K562 (cell line): ENCODE data around the gene BBS5. TPM values are rescaled to one million over a fixed set of nuclear protein-coding genes. Genes with fewer than 3 reads are reported as not detected.
A peak's percentile ranks its signal among the peaks of the same experiment; 100 is the strongest.

Experiments
- ATAC-seq: fragments of 200-7000 bp; cut with Tn5 transposase; 3 replicates; pipeline ENCODE4 v1.9.1; 2020; ENCODE audit warnings: moderate library complexity
- BruUV-seq: library from RNA; stranded (reverse); fragments of 400-500 nt; replicated peaks from 2 replicates; lab custom pipeline; 2021; lab: Mats Ljungman, UMichigan
- CTCF ChIA-PET: fragments of 300-600 bp; formaldehyde crosslinking; extraction: SDS; loops from one replicate; lab custom pipeline; 2021; ENCODE audit warnings: low intra/inter-chr PET ratio; lab: Yijun Ruan, JAX
- POLR2A ChIA-PET: fragments of 300-600, 350-650 bp; sonication (Branson Sonifier 250); formaldehyde crosslinking; extraction: SDS; loops from one replicate; lab custom pipeline; 2021; ENCODE audit warnings: antibody characterized with exemption, inconsistent platforms; lab: Yijun Ruan, JAX
- DNase-seq, 4 experiments: peaks; one replicate each; pipeline versions ENCODE4 v3.0.0 to v3.0.0-alpha.2; 2011 to 2018; ENCODE audit warnings: low spot score in 3 of 4, mixed read lengths in 3 of 4; ENCODE audit errors: extremely low read depth in 1 of 4
- FAIRE-seq: peaks from 2 replicates; lab custom pipeline; 2011; peaks lifted over from hg19 to GRCh38; lab: Jason Lieb, UNC
- H2AFZ ChIP-seq: 2 replicates; pipeline ENCODE4 v1.6.0; 2011; ENCODE audit warnings: low read depth, low read length, control low read depth, inconsistent platforms
- H3K27ac ChIP-seq: fragments of 200-600 bp; 3 replicates; pipeline ENCODE4 v1.8.0; 2011; ENCODE audit warnings: low read depth, mild to moderate bottlenecking, control low read depth, inconsistent platforms, low read length, moderate library complexity, mixed read lengths; ENCODE audit errors: extremely low read depth
- H3K27me3 ChIP-seq, 2 experiments: fragments of 300-600 bp in 1 of 2; 2 replicates in 1 of 2; 3 replicates in 1 of 2; pipeline versions ENCODE4 v1.6.0 to v1.8.0; 2011; ENCODE audit warnings: inconsistent platforms in 2 of 2, low read length in 2 of 2, mild to moderate bottlenecking in 1 of 2, mixed read lengths in 1 of 2, moderate library complexity in 1 of 2; ENCODE audit not compliant: control insufficient read depth in 2 of 2, insufficient read depth in 2 of 2
- H3K36me3 ChIP-seq: fragments of 300-600 bp; 3 replicates; pipeline ENCODE4 v1.8.0; 2011; ENCODE audit warnings: mild to moderate bottlenecking, low read length, inconsistent platforms; ENCODE audit not compliant: control insufficient read depth, insufficient read depth
- H3K4me1 ChIP-seq, 2 experiments: fragments of 200-600 bp in 1 of 2; replicated peaks in 1 of 2; 2 replicates in 1 of 2; 3 replicates in 1 of 2; pipeline versions ENCODE4 v1.5.1 to v1.8.0; 2011; ENCODE audit warnings: inconsistent platforms in 2 of 2, low read length in 2 of 2, mild to moderate bottlenecking in 1 of 2, mixed read lengths in 1 of 2, moderate library complexity in 1 of 2; ENCODE audit not compliant: control insufficient read depth in 2 of 2, insufficient read depth in 2 of 2
- H3K4me2 ChIP-seq: 2 replicates; pipeline ENCODE4 v1.6.1; 2011; ENCODE audit warnings: low read length, control low read depth, inconsistent platforms, mixed read lengths; ENCODE audit not compliant: insufficient read depth
- H3K4me3 ChIP-seq: fragments of 200-600 bp; sonication (generic), shearing (Covaris generic); 2 replicates; pipeline ENCODE4 v1.5.1; 2016; ENCODE audit warnings: control low read depth, inconsistent platforms
- H3K79me2 ChIP-seq: fragments of 200-600 bp; 3 replicates; pipeline ENCODE4 v1.8.0; 2011; ENCODE audit warnings: low read length, inconsistent platforms; ENCODE audit not compliant: control insufficient read depth, insufficient read depth
- H3K9ac ChIP-seq, 2 experiments: 2 replicates each; pipeline versions ENCODE4 v1.6.0 to v1.6.1; 2011; ENCODE audit warnings: low read depth in 2 of 2, low read length in 2 of 2, control low read depth in 1 of 2, inconsistent platforms in 1 of 2, mild to moderate bottlenecking in 1 of 2, mixed read lengths in 1 of 2; ENCODE audit not compliant: insufficient read depth in 1 of 2
- H3K9me1 ChIP-seq: one replicate; pipeline ENCODE4 v1.6.0; 2011; ENCODE audit warnings: inconsistent platforms, mild to moderate bottlenecking, low read length, moderate library complexity; ENCODE audit not compliant: control insufficient read depth, insufficient read depth
- H3K9me3 ChIP-seq: replicated peaks from 2 replicates; pipeline ENCODE4 v1.5.1; 2011; ENCODE audit warnings: low read depth, low read length, inconsistent platforms; ENCODE audit not compliant: control insufficient read depth, insufficient read depth
- H4K20me1 ChIP-seq: replicated peaks from 2 replicates; pipeline ENCODE4 v1.6.1; 2011; ENCODE audit warnings: low read length, inconsistent platforms, mixed read lengths; ENCODE audit not compliant: control insufficient read depth, insufficient read depth
- MYC ChIP-seq, 2 experiments: fragments of 250-450 bp in 1 of 2; sonication (Bioruptor Pico) in 1 of 2; IDR thresholded peaks; 2 replicates each; pipeline versions ENCODE4 v1.5.1 to v1.6.1; 2012 to 2021; ENCODE audit warnings: low read depth in 2 of 2, borderline replicate concordance in 1 of 2, improper control_type of control experiment in 1 of 2, low read length in 1 of 2, mild to moderate bottlenecking in 1 of 2, moderate library complexity in 1 of 2
- PHB2 ChIP-seq: fragments of 450-650 bp; IDR thresholded peaks from 2 replicates; pipeline ENCODE4 v1.6.1; 2017; ENCODE audit warnings: low read depth
- PYGO2 ChIP-seq: fragments of 450-650 bp; IDR thresholded peaks from 2 replicates; pipeline ENCODE4 v1.6.1; 2016; ENCODE audit warnings: mild to moderate bottlenecking, missing genetic modification characterization, moderate library complexity, missing compliant biosample characterization
- WGBS: fragments of 100-300 bp; shearing (Covaris generic); methylation state at CpG from one replicate; pipeline ENCODE4 v1.1.6; 2016; ENCODE audit warnings: low coverage, mixed read lengths; ENCODE audit not compliant: insufficient coverage; ENCODE audit errors: missing lambda C conversion rate; 5-methylcytosine and 5-hydroxymethylcytosine counted together
- in situ Hi-C: fragments of 300-500 bp; cut with MboI; formaldehyde crosslinking; loops from 4 replicates; pipeline ENCODE4 v1.15.0; 2018; ENCODE audit warnings: inconsistent platforms, mixed read lengths
- intact Hi-C: fragments of 100-400 bp; cut with micrococcal nuclease; formaldehyde crosslinking; loops from 2 replicates; pipeline ENCODE4 v1.14.2; 2022
- polyA plus RNA-seq, 8 experiments: library from polyadenylated mRNA; depleted of rRNA in 4 of 8; stranded (reverse) in 5 of 8; unstranded in 3 of 8; fragments of >200 nt; fragmentation: Nextera tagmentation in 2 of 8; fragmentation: Illumina TruSeq in 1 of 8; extraction: Ambion mirVana in 2 of 8; extraction: Trizol in 1 of 8; gene quantifications; 2 replicates each; pipeline versions ENCODE4 v1.2.1 to v1.2.3, GENCODE V29; 2011 to 2014; ENCODE audit warnings: inconsistent platforms in 1 of 8, missing spikeins in 1 of 8
- total RNA-seq, 7 experiments: library from RNA; depleted of rRNA in 6 of 7; stranded (reverse); fragments of >200 nt in 6 of 7; fragmentation: Illumina TruSeq in 2 of 7; extraction: Trizol in 2 of 7; gene quantifications; 2 replicates each; pipeline versions ENCODE4 v1.2.1 to v1.2.3, GENCODE V29; 2011 to 2021; ENCODE audit warnings: low replicate concordance in 1 of 7
- TF ChIP-seq, protein P1 (sequence below): sonication (generic); formaldehyde crosslinking; IDR thresholded peaks from 2 replicates; pipeline ENCODE4 v1.9.0; 2022; ENCODE audit warnings: mild to moderate bottlenecking, missing genetic modification reagents
- TF ChIP-seq, protein P2 (sequence below), 2 experiments: fragments of 250-450 bp in 1 of 2; fragments of 450-650 bp in 1 of 2; sonication (Bioruptor Pico) in 1 of 2; IDR thresholded peaks; 2 replicates each; pipeline versions ENCODE4 v1.6.1 to v1.8.0; 2016 to 2021; ENCODE audit warnings: mild to moderate bottlenecking in 2 of 2, moderate library complexity in 2 of 2, missing compliant biosample characterization in 1 of 2, missing genetic modification characterization in 1 of 2
- TF ChIP-seq, protein P3 (sequence below), 2 experiments: fragments of 450-650 bp in 1 of 2; sonication (generic) in 1 of 2; formaldehyde crosslinking in 1 of 2; IDR thresholded peaks in 1 of 2; conservative IDR thresholded peaks in 1 of 2; 2 replicates each; pipeline versions ENCODE4 v1.6.1 to v1.8.1; 2016 to 2023; ENCODE audit warnings: mild to moderate bottlenecking in 2 of 2, moderate library complexity in 2 of 2, inconsistent platforms in 1 of 2, missing genetic modification reagents in 1 of 2

Gene BBS5
- total and polyA plus RNA-seq, 9 of the 15 experiments (the other 6 are each of a cell fraction or from before 2014, with no cell fraction given): 0.48 to 6.9 (median 4.3) TPM

DNA sequence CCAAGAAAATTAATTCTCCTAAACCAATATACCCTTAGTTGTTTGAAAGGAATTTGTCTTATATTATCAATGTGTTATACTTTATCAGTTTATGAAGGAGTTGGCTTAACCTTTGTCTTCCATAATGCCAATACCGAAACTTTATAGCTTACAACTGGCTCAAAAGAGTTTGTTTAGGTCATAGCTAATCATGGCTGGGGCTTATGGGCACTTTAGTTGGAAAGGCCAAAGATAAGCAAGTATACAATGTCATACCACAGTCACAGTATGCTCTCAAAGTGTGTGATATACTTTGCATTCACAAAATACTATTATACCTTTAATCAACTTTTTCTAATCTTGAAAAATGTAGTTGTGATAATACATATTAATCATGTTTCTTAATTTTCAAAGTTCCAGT, 32.5 kb downstream of the BBS5 start:
- 41% methylated on average over 1 of the region's 1 CpG for WGBS
- no peaks in the 10 kb centered on the region for H3K9me3 ChIP-seq
- ATAC-seq (no peak), DNase-seq (no peak), FAIRE-seq (no peak)
- no peak overlapping the region for H3K27ac ChIP-seq
- H3K79me2 ChIP-seq: no peaks in the 10 kb centered on the region
- H3K9ac ChIP-seq: no peak overlapping the region
- H3K4me1 ChIP-seq: peaks cover 0 to 7% of the 10 kb centered on the region in 2 experiments; a peak in 2 of 5 replicates
- no peaks in the 10 kb centered on the region for H3K27me3 ChIP-seq
- no peaks in the 10 kb centered on the region for H3K36me3 ChIP-seq
- H3K4me3 ChIP-seq: no peak overlapping the region
- intact Hi-C loops: no loop called here
- H3K4me2 ChIP-seq: no peak overlapping the region
- TF ChIP-seq MYC (IDR thresholded peaks at IDR 0.05; ENCODE audit: low read depth, low read length): no peak
- TF ChIP-seq MYC (CRISPR knock-in tag; IDR thresholded peaks at IDR 0.05; ENCODE audit: borderline replicate concordance, low read depth): no peak
- no peak for TF ChIP-seq PHB2
- TF ChIP-seq PYGO2 (tag): no peak
- TF ChIP-seq, protein P1, sequence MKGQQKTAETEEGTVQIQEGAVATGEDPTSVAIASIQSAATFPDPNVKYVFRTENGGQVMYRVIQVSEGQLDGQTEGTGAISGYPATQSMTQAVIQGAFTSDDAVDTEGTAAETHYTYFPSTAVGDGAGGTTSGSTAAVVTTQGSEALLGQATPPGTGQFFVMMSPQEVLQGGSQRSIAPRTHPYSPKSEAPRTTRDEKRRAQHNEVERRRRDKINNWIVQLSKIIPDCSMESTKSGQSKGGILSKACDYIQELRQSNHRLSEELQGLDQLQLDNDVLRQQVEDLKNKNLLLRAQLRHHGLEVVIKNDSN: no peak
- H2AFZ ChIP-seq: no peak overlapping the region
- H3K9me1 ChIP-seq: no peaks in the 10 kb centered on the region
- BruUV-seq: no TSS peak
- H4K20me1 ChIP-seq: no peaks in the 10 kb centered on the region
- POLR2A ChIA-PET: no interaction called here
- CTCF ChIA-PET: no interaction called here
- in situ Hi-C loops: no loop called here

DNA sequence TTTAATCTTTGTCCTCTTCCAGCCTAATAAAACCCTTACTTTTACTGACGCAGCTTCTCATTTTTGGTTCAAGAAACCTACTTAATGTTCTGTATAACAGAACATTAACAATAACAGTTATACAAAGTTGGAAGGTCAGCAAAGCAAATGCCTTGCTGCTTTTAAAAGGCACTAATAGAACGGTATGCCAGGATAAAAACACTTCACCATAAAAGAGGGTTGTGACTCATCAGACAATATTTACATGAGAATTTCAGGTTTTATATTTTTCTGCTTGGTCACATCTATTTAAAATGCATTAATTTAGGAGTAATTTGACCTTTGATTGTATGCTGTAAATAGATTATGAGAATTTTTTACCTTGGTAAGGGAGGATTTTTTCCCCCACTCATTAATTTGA, 33.2 kb downstream of the BBS5 start:
- no TSS peak for BruUV-seq
- Histone ChIP-seq H3K4me1 (peaks cover 0 to 7% of the 10 kb centered on the region in 2 experiments; a peak in 2 of 5 replicates), H3K4me2 (no peak overlapping the region), H3K9me3 (no peaks in the 10 kb centered on the region), H3K4me3 (no peak overlapping the region), H3K27ac (no peak overlapping the region), H3K27me3 (no peaks in the 10 kb centered on the region), H3K79me2 (no peaks in the 10 kb centered on the region), H2AFZ (no peak overlapping the region), H3K9ac (no peak overlapping the region), H4K20me1 (no peaks in the 10 kb centered on the region), H3K36me3 (no peaks in the 10 kb centered on the region), H3K9me1 (no peaks in the 10 kb centered on the region)
- TF ChIP-seq, protein P2, sequence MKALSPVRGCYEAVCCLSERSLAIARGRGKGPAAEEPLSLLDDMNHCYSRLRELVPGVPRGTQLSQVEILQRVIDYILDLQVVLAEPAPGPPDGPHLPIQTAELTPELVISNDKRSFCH (CRISPR knock-in tag; IDR thresholded peaks at IDR 0.05): no peak
- TF ChIP-seq, protein P2 (tag; IDR thresholded peaks at IDR 0.05): no peak
- TF ChIP-seq, protein P3, sequence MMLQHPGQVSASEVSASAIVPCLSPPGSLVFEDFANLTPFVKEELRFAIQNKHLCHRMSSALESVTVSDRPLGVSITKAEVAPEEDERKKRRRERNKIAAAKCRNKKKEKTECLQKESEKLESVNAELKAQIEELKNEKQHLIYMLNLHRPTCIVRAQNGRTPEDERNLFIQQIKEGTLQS (IDR thresholded peaks at IDR 0.05): 0 out of 2 replicates have a peak, but pooled peaks have one; percentile 11
- TF ChIP-seq, protein P3 (CRISPR knock-in tag; conservative IDR thresholded peaks at IDR 0.05): no peak
- intact Hi-C loops: no loop called here
- ChIA-PET POLR2A (no interaction called here), CTCF (no interaction called here)
- FAIRE-seq (no peak), ATAC-seq (no peak), DNase-seq (no peak)
- in situ Hi-C loops: no loop called here
- 61% methylated on average over 2 of the region's 2 CpGs for WGBS
